ENCODE data around the gene FKBP10.

The FKBP10 gene

GRCh38 chr17:41813699-41814124, 908 bp downstream of the FKBP10 start:
- Histone ChIP-seq H3K4me1 (ENCODE audit: insufficient read depth, low read length) (peaks cover 11% of the 10 kb centered on the region), H3K9ac (ENCODE audit: low read depth, low read length) (peak overlapping the region; percentile 78), H3K36me3 (ENCODE audit: insufficient read depth, low read length) (peaks cover 16% of the 10 kb centered on the region; the same call in 1 of the 2 replicates), H3K9me3 (ENCODE audit: insufficient read depth, low read depth, low read length) (no peaks in the 10 kb centered on the region), H3K4me3 (ENCODE audit: low read length) (peak overlapping the region; percentile 81), H3K27ac (ENCODE audit: low read depth, low read length) (0 out of 2 replicates have a peak overlapping the region, but pooled peaks have one; percentile 22), H3K27me3 (ENCODE audit: insufficient read depth, low read length) (peaks cover 9% of the 10 kb centered on the region; the same call in 1 of the 2 replicates)
- 24% methylated on average over 9 of the region's 9 CpGs for WGBS

DNA sequence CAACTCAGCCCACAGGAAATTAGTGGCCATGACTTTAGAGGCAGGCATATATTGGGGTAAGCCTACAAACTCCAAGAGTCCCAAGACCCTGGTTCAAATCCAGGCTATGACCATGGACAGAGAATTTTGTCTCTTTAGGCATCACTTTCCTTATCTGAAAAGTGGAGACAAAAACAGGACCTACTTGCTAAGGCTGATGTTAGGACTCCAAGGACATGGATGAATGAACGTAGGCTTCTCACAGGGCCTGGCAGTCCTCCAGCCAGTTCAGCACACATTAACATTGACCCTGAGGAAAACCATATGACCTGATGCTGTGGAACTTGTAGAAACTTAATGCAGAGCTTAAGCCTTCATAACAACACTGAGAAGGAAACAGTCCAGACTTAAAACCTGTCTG, 1.4 kb downstream of the FKBP10 start:
- H3K4me3 ChIP-seq (ENCODE audit: low read length), result peak overlapping the region; percentile 81
- peaks cover 9% of the 10 kb centered on the region; the same call in 1 of the 2 replicates for H3K27me3 ChIP-seq (ENCODE audit: insufficient read depth, low read length)
- 0 out of 2 replicates have a peak overlapping the region, but pooled peaks have one; percentile 78 for H3K9ac ChIP-seq (ENCODE audit: low read depth, low read length)
- 0 out of 2 replicates have a peak overlapping the region, but pooled peaks have one; percentile 22 for H3K27ac ChIP-seq (ENCODE audit: low read depth, low read length)
- H3K4me1 ChIP-seq (ENCODE audit: insufficient read depth, low read length), result peaks cover 16% of the 10 kb centered on the region
- WGBS, result 88% methylated on average over 1 of the region's 1 CpG
- no peaks in the 10 kb centered on the region for H3K9me3 ChIP-seq (ENCODE audit: insufficient read depth, low read depth, low read length)
- H3K36me3 ChIP-seq (ENCODE audit: insufficient read depth, low read length), result peaks cover 17% of the 10 kb centered on the region; the same call in 1 of the 2 replicates

DNA sequence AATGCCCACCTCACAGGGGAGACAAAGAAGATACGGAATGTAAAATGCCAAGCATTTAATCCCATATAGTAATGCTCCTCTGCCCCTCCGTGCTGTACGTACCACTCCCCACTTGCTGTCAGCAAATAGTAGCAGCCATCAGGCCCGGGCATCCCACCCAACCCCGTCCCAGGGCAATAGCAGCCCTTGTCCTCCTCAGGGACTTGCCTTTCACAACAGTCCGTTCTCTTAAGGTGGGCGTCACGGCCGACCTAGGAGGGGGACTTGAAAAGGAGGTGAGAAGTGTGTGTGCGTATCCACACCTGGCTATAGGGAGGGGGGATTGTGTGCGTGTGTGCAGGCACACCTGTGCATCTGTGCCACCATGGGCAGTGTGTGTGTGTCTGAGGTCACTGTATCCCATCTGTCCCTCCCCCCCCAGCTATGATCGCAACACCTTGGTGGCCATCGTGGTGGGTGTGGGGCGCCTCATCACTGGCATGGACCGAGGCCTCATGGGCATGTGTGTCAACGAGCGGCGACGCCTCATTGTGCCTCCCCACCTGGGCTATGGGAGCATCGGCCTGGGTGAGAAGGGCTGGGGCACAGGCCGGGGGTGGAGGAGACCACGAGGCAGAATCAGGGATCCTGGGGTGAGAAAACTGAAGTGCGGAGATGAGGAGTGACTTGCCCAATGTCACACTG, 4.0 kb downstream of the FKBP10 start:
- no peak overlapping the region for H3K4me3 ChIP-seq (ENCODE audit: low read length)
- H3K27me3 ChIP-seq (ENCODE audit: insufficient read depth, low read length), result no peaks in the 10 kb centered on the region
- H3K27ac ChIP-seq (ENCODE audit: low read depth, low read length), result no peak overlapping the region
- H3K9ac ChIP-seq (ENCODE audit: low read depth, low read length), result no peak overlapping the region
- H3K9me3 ChIP-seq (ENCODE audit: insufficient read depth, low read depth, low read length), result no peaks in the 10 kb centered on the region
- 96% methylated on average over 23 of the region's 23 CpGs for WGBS
- peaks cover 25% of the 10 kb centered on the region for H3K4me1 ChIP-seq (ENCODE audit: insufficient read depth, low read length)
- H3K36me3 ChIP-seq (ENCODE audit: insufficient read depth, low read length), result peaks cover 25% of the 10 kb centered on the region

DNA sequence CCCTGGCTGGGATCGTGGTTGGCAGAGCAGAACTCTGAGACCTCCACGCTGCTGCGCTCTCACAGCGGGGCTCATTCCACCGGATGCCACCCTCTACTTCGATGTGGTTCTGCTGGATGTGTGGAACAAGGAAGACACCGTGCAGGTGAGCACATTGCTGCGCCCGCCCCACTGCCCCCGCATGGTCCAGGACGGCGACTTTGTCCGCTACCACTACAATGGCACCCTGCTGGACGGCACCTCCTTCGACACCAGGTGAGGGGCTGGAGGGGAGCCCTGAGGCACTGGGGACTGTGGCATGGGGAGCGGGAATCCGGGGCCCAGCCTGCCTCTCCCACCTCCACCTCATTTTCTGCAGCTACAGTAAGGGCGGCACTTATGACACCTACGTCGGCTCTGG, 5.2 kb downstream of the FKBP10 start:
- 96% methylated on average over 20 of the region's 20 CpGs for WGBS
- peaks cover 25% of the 10 kb centered on the region for H3K4me1 ChIP-seq (ENCODE audit: insufficient read depth, low read length)
- H3K9ac ChIP-seq (ENCODE audit: low read depth, low read length), result no peak overlapping the region
- H3K9me3 ChIP-seq (ENCODE audit: insufficient read depth, low read depth, low read length), result no peaks in the 10 kb centered on the region
- H3K27ac ChIP-seq (ENCODE audit: low read depth, low read length), result no peak overlapping the region
- H3K4me3 ChIP-seq (ENCODE audit: low read length), result no peak overlapping the region
- H3K36me3 ChIP-seq (ENCODE audit: insufficient read depth, low read length), result peaks cover 33% of the 10 kb centered on the region
- H3K27me3 ChIP-seq (ENCODE audit: insufficient read depth, low read length), result no peaks in the 10 kb centered on the region

- Histone ChIP-seq H3K9me3 (ENCODE audit: insufficient read depth, low read depth, low read length) (no peaks in the 10 kb centered on the region), H3K27ac (ENCODE audit: low read depth, low read length) (no peak overlapping the region), H3K27me3 (ENCODE audit: insufficient read depth, low read length) (no peaks in the 10 kb centered on the region), H3K4me3 (ENCODE audit: low read length) (no peak overlapping the region), H3K4me1 (ENCODE audit: insufficient read depth, low read length) (peaks cover 13% of the 10 kb centered on the region; the same call in 1 of the 2 replicates), H3K36me3 (ENCODE audit: insufficient read depth, low read length) (peaks cover 50% of the 10 kb centered on the region), H3K9ac (ENCODE audit: low read depth, low read length) (no peak overlapping the region)
- 96% methylated on average over 14 of the region's 14 CpGs for WGBS
These were observed 9.0 kb downstream of the FKBP10 start for GRCh38 chr17:41821776-41822175.

DNA sequence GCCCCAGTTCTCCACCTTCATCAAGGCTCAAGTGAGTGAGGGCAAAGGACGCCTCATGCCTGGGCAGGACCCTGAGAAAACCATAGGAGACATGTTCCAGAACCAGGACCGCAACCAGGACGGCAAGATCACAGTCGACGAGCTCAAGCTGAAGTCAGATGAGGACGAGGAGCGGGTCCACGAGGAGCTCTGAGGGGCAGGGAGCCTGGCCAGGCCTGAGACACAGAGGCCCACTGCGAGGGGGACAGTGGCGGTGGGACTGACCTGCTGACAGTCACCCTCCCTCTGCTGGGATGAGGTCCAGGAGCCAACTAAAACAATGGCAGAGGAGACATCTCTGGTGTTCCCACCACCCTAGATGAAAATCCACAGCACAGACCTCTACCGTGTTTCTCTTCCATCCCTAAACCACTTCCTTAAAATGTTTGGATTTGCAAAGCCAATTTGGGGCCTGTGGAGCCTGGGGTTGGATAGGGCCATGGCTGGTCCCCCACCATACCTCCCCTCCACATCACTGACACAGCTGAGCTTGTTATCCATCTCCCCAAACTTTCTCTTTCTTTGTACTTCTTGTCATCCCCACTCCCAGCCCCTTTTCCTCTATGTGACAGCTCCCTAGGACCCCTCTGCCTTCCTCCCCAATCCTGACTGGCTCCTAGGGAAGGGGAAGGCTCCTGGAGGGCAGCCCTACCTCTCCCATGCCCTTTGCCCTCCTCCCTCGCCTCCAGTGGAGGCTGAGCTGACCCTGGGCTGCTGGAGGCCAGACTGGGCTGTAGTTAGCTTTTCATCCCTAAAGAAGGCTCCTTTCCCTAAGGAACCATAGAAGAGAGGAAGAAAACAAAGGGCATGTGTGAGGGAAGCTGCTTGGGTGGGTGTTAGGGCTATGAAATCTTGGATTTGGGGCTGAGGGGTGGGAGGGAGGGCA, 9.7 kb downstream of the FKBP10 start:
- 92% methylated on average over 12 of the region's 12 CpGs for WGBS

DNA sequence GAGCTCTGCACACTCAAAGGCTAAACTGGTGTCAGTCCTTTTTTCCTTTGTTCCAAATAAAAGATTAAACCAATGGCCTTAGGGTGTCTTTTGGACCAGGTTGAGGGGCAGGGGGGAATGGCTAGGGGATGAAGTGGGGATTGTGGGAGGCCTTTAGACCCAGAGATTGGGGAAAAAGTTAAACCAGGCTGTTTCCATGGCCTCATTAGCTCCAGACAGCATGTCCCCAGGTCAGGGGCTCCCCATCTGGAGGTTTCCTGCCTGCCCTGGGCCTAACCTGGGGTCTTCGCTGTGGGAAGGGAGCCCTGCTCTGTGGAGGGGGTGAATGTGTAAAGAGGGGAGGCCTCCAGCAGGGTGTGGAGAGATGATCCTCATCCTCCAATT, 10.3 kb downstream of the FKBP10 start:
- Histone ChIP-seq H3K36me3 (ENCODE audit: insufficient read depth, low read length) (peaks cover 54% of the 10 kb centered on the region), H3K27me3 (ENCODE audit: insufficient read depth, low read length) (no peaks in the 10 kb centered on the region), H3K27ac (ENCODE audit: low read depth, low read length) (no peak overlapping the region), H3K4me3 (ENCODE audit: low read length) (no peak overlapping the region), H3K9me3 (ENCODE audit: insufficient read depth, low read depth, low read length) (no peaks in the 10 kb centered on the region), H3K4me1 (ENCODE audit: insufficient read depth, low read length) (peaks cover 13% of the 10 kb centered on the region; the same call in 1 of the 2 replicates), H3K9ac (ENCODE audit: low read depth, low read length) (no peak overlapping the region)
- 83% methylated on average over 1 of the region's 1 CpG for WGBS

More for the DNA sequence above, 9.7 kb downstream of the FKBP10 start:
- Histone ChIP-seq H3K9me3 (ENCODE audit: insufficient read depth, low read depth, low read length) (no peaks in the 10 kb centered on the region), H3K4me3 (ENCODE audit: low read length) (no peak overlapping the region), H3K27me3 (ENCODE audit: insufficient read depth, low read length) (no peaks in the 10 kb centered on the region), H3K27ac (ENCODE audit: low read depth, low read length) (no peak overlapping the region), H3K4me1 (ENCODE audit: insufficient read depth, low read length) (peaks cover 13% of the 10 kb centered on the region; the same call in 1 of the 2 replicates), H3K9ac (ENCODE audit: low read depth, low read length) (no peak overlapping the region), H3K36me3 (ENCODE audit: insufficient read depth, low read length) (peaks cover 53% of the 10 kb centered on the region)

DNA sequence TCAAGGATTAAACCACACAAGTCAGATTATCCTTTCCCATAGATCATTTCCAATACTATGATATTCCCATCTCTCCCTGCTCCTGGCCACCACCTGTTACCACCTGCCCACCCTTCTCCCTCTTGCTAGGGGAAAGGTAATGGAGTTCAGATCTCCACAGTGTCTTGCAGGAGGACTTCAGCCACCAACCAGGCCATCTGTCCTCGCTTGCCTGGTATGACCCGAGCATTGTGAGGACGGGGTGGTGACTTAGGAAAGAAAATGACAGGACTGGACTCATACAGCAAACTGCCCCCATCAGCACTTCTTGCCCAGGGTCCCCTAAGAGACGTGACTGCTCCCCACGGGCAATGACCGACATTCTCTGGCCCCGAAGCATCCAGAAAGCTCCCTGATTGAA, 10.8 kb downstream of the FKBP10 start:
- Histone ChIP-seq H3K36me3 (ENCODE audit: insufficient read depth, low read length) (peaks cover 54% of the 10 kb centered on the region), H3K27ac (ENCODE audit: low read depth, low read length) (no peak overlapping the region)

GRCh38 chr17:41824086-41824485, 11.3 kb downstream of the FKBP10 start:
- Histone ChIP-seq H3K27ac (ENCODE audit: low read depth, low read length) (no peak overlapping the region), H3K9me3 (ENCODE audit: insufficient read depth, low read depth, low read length) (no peaks in the 10 kb centered on the region), H3K4me1 (ENCODE audit: insufficient read depth, low read length) (peaks cover 10% of the 10 kb centered on the region; the same call in 1 of the 2 replicates), H3K4me3 (ENCODE audit: low read length) (no peak overlapping the region), H3K36me3 (ENCODE audit: insufficient read depth, low read length) (peaks cover 54% of the 10 kb centered on the region), H3K27me3 (ENCODE audit: insufficient read depth, low read length) (no peaks in the 10 kb centered on the region), H3K9ac (ENCODE audit: low read depth, low read length) (no peak overlapping the region)
- 79% methylated on average over 7 of the region's 7 CpGs for WGBS

More for the DNA sequence above, 10.8 kb downstream of the FKBP10 start:
- 91% methylated on average over 7 of the region's 7 CpGs for WGBS
- Histone ChIP-seq H3K9me3 (ENCODE audit: insufficient read depth, low read depth, low read length) (no peaks in the 10 kb centered on the region), H3K9ac (ENCODE audit: low read depth, low read length) (no peak overlapping the region), H3K4me1 (ENCODE audit: insufficient read depth, low read length) (peaks cover 13% of the 10 kb centered on the region; the same call in 1 of the 2 replicates), H3K4me3 (ENCODE audit: low read length) (no peak overlapping the region), H3K27me3 (ENCODE audit: insufficient read depth, low read length) (no peaks in the 10 kb centered on the region)

GRCh38 chr17:41825175-41825845, 12.5 kb downstream of the FKBP10 start:
- Histone ChIP-seq H3K36me3 (ENCODE audit: insufficient read depth, low read length) (peaks cover 56% of the 10 kb centered on the region), H3K9ac (ENCODE audit: low read depth, low read length) (no peak overlapping the region), H3K27ac (ENCODE audit: low read depth, low read length) (no peak overlapping the region), H3K4me1 (ENCODE audit: insufficient read depth, low read length) (no peaks in the 10 kb centered on the region), H3K9me3 (ENCODE audit: insufficient read depth, low read depth, low read length) (no peaks in the 10 kb centered on the region), H3K4me3 (ENCODE audit: low read length) (no peak overlapping the region), H3K27me3 (ENCODE audit: insufficient read depth, low read length) (no peaks in the 10 kb centered on the region)
- 96% methylated on average over 19 of the region's 19 CpGs for WGBS

Data from HUES64 (cell line).